ENCODE data around the gene TMEM263. TPM values are rescaled to one million over a fixed set of nuclear protein-coding genes. Genes with fewer than 3 reads are reported as not detected.
A peak's percentile ranks its signal among the peaks of the same experiment; 100 is the strongest.

The TMEM263 gene
- total and polyA plus RNA-seq, 9 of the 15 experiments (the other 6 are each of a cell fraction or from before 2014, with no cell fraction given), result 12.6 to 36.7 (median 24.4) TPM

DNA sequence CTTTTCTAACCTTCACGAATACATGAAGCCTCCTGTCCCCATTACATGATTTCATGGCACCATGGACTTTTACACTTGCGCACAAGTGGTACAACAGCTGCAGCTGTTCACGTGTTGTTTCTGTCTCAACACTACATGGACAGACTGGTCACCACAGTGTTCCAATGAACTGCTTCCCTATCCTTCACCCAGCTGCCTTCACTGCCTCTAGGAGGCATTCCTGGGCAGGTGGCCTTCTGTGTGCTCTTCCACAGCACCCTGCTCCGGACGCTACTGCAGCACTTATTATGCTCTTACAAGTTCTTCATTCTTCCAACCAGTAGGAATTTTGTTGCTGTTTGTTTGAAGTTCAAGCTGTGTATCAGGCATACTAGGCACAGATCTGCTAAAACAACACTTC, 29.8 kb downstream of the TMEM263 start (continued):
- TF ChIP-seq, protein P1, sequence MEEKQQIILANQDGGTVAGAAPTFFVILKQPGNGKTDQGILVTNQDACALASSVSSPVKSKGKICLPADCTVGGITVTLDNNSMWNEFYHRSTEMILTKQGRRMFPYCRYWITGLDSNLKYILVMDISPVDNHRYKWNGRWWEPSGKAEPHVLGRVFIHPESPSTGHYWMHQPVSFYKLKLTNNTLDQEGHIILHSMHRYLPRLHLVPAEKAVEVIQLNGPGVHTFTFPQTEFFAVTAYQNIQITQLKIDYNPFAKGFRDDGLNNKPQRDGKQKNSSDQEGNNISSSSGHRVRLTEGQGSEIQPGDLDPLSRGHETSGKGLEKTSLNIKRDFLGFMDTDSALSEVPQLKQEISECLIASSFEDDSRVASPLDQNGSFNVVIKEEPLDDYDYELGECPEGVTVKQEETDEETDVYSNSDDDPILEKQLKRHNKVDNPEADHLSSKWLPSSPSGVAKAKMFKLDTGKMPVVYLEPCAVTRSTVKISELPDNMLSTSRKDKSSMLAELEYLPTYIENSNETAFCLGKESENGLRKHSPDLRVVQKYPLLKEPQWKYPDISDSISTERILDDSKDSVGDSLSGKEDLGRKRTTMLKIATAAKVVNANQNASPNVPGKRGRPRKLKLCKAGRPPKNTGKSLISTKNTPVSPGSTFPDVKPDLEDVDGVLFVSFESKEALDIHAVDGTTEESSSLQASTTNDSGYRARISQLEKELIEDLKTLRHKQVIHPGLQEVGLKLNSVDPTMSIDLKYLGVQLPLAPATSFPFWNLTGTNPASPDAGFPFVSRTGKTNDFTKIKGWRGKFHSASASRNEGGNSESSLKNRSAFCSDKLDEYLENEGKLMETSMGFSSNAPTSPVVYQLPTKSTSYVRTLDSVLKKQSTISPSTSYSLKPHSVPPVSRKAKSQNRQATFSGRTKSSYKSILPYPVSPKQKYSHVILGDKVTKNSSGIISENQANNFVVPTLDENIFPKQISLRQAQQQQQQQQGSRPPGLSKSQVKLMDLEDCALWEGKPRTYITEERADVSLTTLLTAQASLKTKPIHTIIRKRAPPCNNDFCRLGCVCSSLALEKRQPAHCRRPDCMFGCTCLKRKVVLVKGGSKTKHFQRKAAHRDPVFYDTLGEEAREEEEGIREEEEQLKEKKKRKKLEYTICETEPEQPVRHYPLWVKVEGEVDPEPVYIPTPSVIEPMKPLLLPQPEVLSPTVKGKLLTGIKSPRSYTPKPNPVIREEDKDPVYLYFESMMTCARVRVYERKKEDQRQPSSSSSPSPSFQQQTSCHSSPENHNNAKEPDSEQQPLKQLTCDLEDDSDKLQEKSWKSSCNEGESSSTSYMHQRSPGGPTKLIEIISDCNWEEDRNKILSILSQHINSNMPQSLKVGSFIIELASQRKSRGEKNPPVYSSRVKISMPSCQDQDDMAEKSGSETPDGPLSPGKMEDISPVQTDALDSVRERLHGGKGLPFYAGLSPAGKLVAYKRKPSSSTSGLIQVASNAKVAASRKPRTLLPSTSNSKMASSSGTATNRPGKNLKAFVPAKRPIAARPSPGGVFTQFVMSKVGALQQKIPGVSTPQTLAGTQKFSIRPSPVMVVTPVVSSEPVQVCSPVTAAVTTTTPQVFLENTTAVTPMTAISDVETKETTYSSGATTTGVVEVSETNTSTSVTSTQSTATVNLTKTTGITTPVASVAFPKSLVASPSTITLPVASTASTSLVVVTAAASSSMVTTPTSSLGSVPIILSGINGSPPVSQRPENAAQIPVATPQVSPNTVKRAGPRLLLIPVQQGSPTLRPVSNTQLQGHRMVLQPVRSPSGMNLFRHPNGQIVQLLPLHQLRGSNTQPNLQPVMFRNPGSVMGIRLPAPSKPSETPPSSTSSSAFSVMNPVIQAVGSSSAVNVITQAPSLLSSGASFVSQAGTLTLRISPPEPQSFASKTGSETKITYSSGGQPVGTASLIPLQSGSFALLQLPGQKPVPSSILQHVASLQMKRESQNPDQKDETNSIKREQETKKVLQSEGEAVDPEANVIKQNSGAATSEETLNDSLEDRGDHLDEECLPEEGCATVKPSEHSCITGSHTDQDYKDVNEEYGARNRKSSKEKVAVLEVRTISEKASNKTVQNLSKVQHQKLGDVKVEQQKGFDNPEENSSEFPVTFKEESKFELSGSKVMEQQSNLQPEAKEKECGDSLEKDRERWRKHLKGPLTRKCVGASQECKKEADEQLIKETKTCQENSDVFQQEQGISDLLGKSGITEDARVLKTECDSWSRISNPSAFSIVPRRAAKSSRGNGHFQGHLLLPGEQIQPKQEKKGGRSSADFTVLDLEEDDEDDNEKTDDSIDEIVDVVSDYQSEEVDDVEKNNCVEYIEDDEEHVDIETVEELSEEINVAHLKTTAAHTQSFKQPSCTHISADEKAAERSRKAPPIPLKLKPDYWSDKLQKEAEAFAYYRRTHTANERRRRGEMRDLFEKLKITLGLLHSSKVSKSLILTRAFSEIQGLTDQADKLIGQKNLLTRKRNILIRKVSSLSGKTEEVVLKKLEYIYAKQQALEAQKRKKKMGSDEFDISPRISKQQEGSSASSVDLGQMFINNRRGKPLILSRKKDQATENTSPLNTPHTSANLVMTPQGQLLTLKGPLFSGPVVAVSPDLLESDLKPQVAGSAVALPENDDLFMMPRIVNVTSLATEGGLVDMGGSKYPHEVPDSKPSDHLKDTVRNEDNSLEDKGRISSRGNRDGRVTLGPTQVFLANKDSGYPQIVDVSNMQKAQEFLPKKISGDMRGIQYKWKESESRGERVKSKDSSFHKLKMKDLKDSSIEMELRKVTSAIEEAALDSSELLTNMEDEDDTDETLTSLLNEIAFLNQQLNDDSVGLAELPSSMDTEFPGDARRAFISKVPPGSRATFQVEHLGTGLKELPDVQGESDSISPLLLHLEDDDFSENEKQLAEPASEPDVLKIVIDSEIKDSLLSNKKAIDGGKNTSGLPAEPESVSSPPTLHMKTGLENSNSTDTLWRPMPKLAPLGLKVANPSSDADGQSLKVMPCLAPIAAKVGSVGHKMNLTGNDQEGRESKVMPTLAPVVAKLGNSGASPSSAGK (IDR thresholded peaks at IDR 0.05), result peak; percentile 48
- TF ChIP-seq MED1 (CRISPR knock-in tag; IDR thresholded peaks at IDR 0.05; ENCODE audit: borderline replicate concordance), result no peak
- TF ChIP-seq CBX8 (IDR thresholded peaks at IDR 0.05; ENCODE audit: borderline replicate concordance, extremely low read depth, low read depth, low read length, poor library complexity, severe bottlenecking), result no peak
- TF ChIP-seq ZNF175 (CRISPR knock-in tag; IDR thresholded peaks at IDR 0.05; ENCODE audit: low read depth), result no peak
- TF ChIP-seq USF2 (CRISPR knock-in tag; IDR thresholded peaks at IDR 0.05), result no peak
- TF ChIP-seq ETS2 (tag; IDR thresholded peaks at IDR 0.05; ENCODE audit: borderline replicate concordance, poor library complexity, severe bottlenecking), result no peak
- TF ChIP-seq DACH1 (IDR thresholded peaks at IDR 0.05; ENCODE audit: partially characterized antibody), result no peak
- no peak for TF ChIP-seq PML (IDR thresholded peaks at IDR 0.05; ENCODE audit: low read length)
- no peak for TF ChIP-seq TSC22D4 (tag; IDR thresholded peaks at IDR 0.05)
- no peak for TF ChIP-seq KLF13 (tag; IDR thresholded peaks at IDR 0.05; ENCODE audit: borderline replicate concordance, low read depth)
- no peak for TF ChIP-seq HNRNPUL1 (IDR thresholded peaks at IDR 0.05; ENCODE audit: low read length)
- TF ChIP-seq ZC3H8 (IDR thresholded peaks at IDR 0.05), result no peak
- TF ChIP-seq FOXJ3 (CRISPR knock-in tag; IDR thresholded peaks at IDR 0.05), result no peak
